Measurements from ENCODE around the gene EIF4ENIF1.
"Not testable (repeated sequence)": the region's sequence is repeated elsewhere in the genome, so short reads cannot be mapped to it uniquely, and the experiment has no call there.

Gene EIF4ENIF1

DNA sequence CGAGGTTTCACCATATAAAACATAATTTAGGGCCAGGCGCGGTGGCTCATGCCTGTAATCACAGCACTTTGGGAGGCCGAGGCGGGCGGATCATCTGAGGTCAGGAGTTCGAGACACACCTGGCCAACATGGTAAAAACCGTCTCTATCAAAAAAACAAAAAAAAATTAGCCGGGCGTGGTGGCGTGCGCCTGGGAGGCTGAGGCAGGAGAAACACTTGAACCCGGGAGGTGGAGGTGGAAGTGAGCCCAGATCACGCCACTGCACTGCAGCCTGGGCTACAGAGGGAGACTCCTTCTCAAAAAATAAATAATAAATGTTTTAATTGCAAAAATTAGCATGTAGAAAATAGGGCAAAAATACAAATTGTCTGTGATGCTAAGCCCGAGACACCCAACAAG lies 5.7 kb upstream of the EIF4ENIF1 start:
- DNase-seq (ENCODE audit: low read depth) = no peak

DNA sequence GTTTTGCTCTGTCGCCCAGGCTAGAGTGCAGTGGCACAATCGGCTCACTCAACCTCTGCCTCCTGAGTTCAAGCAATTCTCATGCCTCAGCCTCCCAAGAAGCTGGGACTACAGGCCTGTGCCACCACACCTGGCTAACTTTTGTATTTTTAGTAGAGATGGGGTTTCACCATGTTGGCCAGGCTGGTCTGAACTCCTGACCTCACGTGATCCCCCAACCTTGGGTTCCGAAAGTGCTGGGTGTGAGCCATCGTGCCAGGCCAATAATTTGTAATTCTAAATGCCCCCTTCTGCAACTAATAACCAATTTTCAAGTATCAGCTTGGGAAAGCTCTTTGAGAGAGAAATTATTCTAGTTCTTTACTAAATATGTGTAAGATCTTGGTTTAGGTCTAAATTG lies 3.7 kb upstream of the EIF4ENIF1 start:
- not testable (repeated sequence) for DNase-seq (ENCODE audit: low read depth)

DNA sequence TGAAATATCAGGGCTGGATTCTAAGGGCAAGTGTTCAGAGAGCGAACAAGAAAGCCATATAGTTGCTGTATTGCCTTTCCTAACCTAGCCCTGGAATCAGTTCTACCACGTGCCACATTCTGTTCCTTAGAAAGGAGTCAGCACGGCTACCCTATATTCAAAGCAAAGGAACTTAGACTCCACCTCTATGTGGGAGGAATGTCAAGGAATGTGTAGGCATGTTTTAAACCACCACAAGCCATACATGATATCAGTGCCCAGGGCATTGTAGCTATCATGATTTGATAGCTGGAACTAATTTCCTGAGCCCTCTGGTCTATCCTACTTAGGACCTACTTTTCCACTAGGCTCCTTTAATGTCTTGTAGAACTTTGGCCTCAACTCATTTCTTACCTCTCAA lies 2.5 kb upstream of the EIF4ENIF1 start:
- DNase-seq (ENCODE audit: low read depth) = no peak

DNA sequence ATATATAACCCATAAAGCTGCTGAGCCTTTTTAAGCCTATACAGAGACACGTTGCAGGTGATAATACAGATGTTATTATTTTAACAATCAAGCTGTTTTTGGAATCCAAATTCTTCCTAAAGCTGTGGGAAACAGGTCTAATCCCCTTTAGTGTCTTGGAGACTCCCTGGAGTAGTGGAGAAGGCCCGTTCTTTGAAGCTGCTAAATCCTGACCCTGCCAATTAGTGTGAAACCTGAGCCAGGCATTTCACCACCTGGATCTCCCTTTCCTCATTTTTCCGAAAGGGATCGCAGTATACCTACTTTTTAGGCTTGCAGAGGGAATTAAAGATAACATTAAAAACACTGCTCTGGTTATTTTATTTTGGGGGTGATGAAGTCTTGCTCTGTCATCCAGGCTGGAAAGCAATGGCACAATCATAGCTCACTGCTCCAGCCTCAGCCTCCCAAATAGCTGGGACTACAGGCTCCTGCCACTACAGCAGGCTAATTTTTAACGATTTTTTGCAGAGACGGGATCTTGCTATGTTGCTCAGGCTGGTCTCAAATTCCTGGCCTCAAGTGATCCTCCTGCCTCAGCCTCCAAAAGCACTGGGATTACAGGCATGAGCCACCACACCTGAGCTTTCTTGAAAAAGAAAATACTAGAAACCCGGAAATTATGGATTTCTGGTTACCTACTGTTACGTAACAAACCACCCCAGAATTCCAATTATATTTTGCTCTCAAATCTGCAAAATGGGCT lies 1.7 kb upstream of the EIF4ENIF1 start:
- DNase-seq (ENCODE audit: low read depth) = no peak

DNA sequence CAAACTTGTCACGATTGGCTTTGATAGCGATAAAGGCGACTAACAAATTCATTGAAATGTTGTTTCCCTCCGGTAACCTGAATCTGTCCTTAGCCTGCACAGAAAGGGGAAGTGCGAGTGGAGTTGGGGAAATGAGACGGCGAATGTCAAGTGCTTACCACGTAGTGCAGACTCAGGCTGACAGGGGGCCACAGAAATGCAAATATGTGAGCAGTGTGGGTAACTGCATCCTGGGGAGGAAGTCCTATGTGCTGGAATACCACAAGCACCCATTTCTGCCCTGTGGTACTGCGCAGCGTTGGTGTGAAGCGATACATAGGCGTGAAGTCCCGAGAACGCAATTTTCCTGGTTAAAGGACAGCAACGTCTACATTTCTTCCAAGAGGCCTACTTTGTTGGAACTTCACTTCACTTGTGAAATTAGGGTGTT lies 869 bp upstream of the EIF4ENIF1 start:
- peak; percentile 43 for DNase-seq (ENCODE audit: low read depth)

DNA sequence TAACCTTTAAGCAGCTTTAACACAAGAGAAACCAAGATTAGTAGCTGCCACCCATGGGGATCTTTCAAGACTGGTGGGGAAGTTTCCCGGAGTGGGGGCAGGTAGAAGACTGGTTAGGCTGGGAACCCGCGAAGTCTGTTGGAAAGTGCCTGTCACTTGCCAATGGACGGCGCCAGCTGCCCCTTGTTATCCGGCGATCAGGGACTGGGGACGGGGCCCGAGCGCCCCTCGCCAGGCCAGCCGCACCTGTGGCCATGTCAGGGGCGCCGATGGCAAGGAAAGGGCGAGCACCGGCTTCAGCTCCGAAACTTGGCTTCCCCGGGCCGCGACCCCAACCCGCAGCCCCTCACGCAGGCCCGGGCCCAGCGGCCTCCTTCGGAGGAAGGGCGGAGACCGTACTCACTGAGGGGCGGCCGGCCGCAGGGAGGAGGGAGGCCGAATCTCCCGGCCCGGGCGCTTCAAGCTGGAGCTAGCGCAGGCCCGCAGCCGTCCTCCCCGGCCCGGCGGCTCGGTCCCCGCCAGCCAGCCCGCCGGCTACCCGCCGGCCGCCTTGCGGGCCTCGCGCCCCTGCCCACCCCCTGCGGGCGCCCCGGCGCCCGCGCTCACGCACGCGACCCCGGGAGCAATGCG lies 539 bp downstream of the EIF4ENIF1 start:
- DNase-seq (ENCODE audit: low read depth) = peak; percentile 6

DNA sequence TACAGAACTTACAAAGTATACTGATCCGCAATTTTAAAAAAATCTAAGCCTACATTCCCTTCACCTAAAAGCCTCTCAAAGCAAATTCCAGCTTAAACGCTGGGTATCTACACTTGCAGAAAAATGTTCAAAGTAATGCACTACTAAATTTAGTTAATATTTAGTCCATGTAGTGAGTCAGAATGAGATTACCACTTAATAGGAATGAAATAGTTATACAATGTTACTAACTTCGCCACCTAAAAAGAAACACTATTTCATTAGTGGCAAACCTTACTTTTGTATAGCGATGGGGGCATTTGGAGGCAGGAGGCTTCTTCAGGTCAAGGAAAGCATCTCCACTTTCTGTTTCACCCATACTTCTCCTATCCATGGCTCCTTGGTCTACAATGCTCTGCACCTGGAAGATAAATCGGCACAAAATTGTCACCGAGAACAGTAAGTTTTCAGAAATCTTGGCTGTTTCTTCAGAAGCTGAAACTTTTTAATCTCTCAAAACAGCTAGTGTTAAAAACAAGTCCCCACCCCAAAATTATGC lies 1.2 kb downstream of the EIF4ENIF1 start:
- no peak for DNase-seq (ENCODE audit: low read depth)

DNA sequence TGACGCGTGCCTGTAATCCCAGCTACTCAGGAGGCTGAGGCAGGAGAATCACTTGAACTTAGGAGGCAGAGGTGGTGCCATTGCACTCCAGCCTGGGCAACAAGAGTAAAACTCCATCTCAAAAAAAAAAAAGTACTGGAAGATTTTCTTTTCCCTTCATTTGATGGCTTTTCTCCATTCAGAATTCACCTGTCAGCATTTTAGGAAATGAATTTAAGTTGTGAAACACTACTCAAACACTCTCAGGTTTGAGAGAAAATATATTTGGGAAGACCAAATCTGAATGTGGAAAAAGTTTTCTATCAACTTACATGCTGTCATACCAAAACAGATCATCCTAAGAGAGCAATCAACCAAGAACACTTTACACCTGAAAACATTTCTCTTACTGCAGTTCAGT lies 2.7 kb downstream of the EIF4ENIF1 start:
- DNase-seq (ENCODE audit: low read depth) = no peak

DNA sequence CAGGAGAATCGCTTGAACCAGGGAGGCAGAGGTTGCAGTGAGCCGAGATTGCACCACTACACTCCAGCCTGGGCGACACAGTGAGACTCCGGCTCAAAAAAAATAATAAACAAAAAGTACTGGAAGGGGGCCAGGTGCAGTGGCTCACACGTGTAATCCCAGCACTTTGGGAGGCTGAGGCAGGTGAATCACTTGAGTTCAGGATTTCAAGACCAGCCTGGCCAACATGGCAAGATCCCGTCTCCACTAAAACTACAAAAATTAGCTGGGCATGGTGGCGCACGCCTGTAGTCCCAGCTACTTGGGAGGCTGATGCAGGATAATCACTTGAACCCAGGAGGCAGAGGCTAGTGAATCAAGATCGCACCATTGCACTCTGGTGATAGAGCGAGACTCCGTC lies 3.3 kb downstream of the EIF4ENIF1 start:
- DNase-seq (ENCODE audit: low read depth) = not testable (repeated sequence)

DNA sequence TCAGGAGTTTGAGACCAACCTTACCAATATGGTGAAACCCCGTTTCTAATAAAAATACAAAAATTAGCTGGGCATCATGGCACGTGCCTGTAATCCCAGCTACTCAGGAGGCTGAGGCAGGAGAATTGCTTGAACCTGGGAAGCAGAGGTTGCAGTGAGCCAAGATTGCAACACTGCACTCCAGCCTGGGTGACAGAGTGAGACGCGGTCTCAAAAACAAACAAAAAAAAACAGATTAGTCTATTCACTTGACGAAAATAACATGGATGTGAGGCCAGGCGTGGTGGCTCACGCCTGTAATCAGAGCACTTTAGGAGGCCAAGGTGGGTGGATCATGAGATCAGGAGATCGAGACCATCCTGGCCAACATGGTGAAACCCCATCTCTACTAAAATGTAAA lies 7.2 kb downstream of the EIF4ENIF1 start:
- DNase-seq (ENCODE audit: low read depth) = not testable (repeated sequence)

DNA sequence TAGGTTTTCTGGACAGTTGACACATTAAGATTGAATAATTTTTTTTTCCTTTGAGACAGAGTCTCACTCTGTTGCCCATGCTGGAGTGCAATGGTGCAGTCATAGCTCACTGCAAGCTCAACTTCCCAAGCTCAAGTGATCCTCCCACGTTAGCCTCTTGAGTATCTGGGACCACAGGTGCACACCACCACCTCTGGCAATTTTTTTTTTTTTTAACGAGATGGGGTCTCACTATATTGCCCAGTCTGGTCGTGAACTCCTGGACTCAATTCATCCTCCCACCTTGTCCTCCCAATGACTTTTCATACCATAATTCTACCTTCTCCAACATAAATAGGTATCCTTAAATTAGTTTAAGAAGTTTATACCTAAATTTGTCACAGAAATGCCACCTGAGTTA lies 8.5 kb downstream of the EIF4ENIF1 start:
- no peak for DNase-seq (ENCODE audit: low read depth)

DNA sequence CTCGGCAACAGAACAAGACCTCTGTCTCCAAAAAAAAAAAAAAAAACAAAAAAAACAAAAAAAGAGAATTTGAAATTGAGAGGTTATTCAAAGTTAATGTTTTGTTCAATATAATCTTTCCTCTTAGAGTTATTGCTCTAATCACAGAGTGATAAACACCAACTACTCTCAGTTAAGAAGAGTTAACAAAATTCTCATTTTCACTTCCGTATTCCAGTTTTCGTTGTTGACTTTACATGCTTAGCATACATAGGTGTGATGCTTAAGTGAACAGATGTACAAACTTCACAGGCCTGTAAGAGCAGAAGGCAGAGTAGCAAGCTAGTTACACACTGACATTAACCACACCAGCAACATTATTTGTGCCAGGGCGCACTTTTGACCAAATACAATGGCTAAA lies 12.3 kb downstream of the EIF4ENIF1 start:
- DNase-seq (ENCODE audit: low read depth) = no peak

DNA sequence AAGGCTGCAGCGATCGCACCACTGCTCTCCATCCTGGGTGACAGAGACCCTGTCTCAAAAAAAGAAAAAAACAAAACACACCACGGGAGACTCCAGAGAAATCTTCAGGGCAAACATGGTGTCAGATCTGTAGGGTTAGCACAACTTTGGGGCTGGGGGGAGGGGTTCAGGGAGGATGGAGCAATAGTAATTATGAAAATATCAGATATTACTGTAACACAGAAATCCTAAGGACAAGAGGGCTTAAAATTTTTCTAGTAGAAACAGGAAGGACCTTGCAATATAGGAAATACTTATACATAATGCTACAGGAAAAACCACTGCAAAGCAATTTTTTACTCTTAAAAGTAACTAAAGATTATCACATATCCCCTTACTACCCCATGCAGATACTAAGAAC lies 13.8 kb downstream of the EIF4ENIF1 start:
- no peak for DNase-seq (ENCODE audit: low read depth)

DNA sequence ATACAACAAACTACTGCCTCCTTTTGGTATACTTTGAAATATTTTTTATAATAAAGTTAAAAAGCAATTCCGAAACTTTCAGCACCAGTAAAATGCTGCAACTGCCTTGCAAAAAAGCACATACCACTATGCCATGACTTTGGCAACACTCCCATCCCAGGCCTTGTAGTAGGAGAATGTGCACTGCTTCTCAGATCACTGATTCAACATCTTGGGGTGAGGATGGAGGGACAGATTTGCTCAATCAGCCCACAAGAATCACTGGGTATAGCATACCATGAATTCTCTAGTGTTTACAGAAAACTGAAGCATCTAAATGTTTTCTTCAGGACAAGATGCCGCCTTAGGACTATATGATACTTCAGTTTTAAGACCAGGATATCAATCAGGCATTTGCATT lies 14.9 kb downstream of the EIF4ENIF1 start:
- no peak for DNase-seq (ENCODE audit: low read depth)

DNA sequence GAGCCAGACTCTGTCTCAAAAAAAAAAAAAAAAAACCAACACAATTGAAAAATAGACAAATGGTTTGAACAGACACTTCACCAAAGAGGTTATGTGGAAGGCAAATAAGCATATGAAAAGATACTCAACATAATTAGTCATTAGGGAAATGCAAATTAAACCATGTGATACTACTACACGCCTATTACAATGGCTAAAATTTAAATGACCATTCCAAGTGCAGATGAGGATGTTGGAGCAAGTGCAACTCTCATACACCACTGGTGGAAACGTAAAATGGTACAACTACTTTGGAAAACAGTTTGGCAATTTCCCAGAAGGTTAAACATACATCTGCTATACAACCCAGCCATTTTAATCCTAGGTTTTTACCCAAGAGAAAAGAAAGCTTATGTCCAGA lies 24.3 kb downstream of the EIF4ENIF1 start:
- DNase-seq (ENCODE audit: low read depth) = no peak

DNA sequence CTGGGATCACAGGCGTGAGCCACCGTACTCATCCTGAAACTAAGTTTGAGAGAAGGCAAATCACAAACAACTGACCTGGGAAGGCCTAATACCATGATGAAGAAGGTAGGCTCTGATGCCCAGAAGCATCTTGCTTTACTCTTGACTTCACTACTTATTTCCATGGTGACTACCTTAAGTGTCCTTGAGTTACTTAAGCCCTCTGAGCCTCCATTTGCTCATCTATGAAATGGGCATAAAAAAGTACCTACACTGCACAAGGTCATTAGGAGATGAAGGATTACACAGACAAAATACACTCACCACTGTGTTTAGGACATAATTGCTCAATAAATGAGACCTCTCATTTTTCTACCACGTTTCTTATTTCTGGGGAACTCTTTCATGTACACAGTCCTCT lies 27.9 kb downstream of the EIF4ENIF1 start:
- DNase-seq (ENCODE audit: low read depth) = no peak

DNA sequence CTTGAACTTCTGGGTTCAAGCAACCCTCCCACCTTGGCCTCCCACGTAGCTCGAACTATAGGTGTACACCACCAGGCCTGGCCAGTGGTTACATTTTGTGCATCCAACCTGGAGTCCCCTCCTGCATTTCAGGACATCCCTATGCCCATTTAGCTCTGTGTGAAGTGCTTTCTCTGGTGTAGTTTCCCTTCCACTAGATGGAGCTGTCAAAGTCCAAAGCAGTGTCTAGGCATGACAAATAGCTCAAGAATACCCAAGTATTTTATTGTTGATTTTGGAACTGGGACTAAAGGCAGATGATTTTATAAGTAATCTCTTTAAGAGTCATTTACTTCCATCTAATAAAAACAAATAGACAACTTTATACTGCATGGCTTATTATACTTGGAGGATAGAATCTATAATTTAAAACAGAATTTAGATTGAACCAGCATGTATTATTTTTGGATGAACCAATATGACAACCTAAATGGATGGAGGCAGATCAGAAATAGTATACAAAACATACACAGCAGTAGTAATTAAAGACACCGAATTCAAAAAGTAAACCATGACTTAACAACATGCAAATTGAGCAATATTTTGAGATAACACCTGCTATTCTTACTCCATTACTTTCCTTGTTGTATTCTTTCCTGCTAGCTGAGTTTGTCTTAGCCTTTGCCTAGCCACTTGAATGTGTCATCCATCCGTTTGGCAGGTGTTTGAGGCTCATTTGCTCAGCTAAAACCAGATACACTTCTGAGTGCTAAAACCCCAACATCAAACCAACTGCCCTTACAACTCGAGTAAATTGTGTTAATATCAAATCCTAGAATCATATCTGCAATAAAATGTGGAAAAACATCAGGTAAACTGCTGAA lies 37.7 kb downstream of the EIF4ENIF1 start:
- DNase-seq (ENCODE audit: low read depth) = no peak

DNA sequence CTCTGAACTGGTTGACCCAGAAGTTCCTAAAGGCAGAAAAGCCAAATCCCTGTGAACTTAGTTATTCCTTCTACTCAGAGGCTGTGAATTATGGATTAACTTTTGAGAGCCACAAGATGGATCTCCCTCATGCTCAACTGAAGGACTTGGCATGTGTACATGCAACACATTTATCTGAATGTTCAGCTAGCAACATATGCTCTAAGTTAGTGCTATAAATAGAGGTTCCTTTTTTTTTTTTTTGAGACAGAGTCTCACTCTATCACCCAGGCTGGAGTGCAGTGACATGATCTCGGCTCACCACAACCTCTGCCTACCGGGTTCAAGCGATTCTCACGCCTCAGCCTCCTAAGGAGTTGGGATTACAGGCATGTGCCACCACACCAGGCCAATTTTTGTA lies 40.1 kb downstream of the EIF4ENIF1 start:
- DNase-seq (ENCODE audit: low read depth) = no peak

DNA sequence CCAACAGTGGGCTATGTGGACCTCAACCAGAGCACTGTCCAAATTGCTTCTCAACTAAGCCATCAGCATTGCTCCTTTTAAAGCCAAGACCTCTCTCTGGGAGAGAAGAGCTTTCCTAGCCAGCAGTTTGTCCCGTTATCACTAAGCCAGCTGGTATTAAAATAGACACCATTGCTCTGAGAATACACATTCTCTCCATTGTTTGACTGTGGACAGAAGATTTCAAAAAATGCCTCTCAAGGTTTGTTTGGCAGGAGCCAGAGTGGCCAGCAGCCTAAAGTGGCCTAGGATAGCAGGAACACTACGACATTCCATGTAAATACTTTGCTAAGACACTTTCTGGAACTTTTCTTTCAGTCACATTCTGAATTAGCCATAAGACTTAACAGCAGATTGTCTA lies 41.3 kb downstream of the EIF4ENIF1 start:
- no peak for DNase-seq (ENCODE audit: low read depth)

DNA sequence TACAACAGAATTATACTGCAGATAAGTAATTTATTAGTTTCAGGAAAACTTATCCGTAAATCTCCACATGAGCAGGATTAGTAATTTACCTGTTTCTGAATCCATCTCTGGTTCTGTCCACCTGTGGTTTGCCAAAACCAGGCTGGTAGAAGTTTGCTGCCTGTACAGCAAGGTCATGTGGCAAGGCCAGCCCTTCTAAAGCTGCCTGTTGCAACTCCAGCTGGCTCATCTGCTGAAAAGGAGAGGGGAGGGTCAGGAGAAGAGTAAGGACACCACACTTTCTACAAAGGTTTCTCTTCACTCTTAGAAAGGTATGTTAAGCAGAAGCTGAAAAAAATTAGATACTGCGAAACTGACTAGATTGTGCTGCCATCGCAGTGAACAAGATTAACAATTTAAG lies 42.3 kb downstream of the EIF4ENIF1 start:
- no peak for DNase-seq (ENCODE audit: low read depth)

DNA sequence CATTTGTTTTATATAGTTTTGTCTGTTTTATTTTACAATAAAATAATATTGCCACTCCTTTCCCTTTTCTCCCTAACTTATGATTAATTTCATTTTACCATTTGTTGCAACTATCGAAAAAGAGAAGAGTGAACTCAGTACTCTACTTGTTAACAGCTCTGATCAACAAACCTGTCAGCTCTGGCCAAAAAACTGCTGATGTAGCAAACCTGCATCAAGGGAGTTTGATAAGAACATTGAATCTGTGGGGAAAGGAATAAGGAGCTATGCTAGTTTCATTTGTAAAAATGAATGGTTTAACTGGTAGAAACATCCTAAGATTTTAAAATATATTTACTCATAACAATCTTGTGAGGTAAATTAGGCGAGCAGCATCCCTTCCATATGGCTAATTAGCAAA lies 42.9 kb downstream of the EIF4ENIF1 start:
- DNase-seq (ENCODE audit: low read depth) = no peak

DNA sequence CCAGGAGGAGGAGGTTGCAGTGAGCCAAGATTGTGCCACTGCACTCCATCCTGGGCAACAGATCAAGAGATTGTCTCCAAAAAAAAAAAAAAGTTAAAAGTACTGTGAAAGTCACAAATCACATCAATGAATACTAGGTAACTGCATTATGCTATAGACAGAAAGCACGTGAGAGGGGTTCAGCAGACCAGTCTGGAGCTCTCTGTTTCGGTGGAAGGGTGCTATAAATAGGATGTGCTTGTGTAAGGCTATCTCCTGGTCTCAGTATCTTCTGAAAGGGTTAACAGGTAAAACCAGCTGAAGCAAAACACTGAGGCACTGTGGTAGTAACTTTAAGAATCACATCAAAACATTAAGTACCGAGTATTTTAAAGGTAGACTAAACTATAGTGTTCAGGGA lies 43.4 kb downstream of the EIF4ENIF1 start:
- no peak for DNase-seq (ENCODE audit: low read depth)

DNA sequence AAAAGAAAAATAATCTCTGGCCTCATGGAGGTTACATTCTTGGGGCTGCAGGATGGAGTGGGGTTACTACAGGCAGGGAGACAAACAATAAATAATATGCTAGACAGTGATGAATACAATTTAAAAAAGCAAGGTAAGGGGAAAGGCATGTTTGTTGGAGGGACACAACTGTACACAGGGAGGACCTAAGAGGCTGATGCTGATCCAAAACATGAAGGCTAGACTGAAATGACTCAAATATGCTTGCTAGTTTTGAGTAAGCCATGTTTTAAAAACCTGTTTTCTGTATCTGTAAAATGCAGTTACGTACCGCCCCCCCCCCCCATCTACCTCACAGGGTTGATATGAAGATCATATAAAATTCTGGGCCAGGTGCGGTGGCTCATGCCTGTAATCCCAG lies 44.0 kb downstream of the EIF4ENIF1 start:
- no peak for DNase-seq (ENCODE audit: low read depth)
